ENCODE measurements around the gene SRGN.

The SRGN gene, protein sequence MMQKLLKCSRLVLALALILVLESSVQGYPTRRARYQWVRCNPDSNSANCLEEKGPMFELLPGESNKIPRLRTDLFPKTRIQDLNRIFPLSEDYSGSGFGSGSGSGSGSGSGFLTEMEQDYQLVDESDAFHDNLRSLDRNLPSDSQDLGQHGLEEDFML

DNA sequence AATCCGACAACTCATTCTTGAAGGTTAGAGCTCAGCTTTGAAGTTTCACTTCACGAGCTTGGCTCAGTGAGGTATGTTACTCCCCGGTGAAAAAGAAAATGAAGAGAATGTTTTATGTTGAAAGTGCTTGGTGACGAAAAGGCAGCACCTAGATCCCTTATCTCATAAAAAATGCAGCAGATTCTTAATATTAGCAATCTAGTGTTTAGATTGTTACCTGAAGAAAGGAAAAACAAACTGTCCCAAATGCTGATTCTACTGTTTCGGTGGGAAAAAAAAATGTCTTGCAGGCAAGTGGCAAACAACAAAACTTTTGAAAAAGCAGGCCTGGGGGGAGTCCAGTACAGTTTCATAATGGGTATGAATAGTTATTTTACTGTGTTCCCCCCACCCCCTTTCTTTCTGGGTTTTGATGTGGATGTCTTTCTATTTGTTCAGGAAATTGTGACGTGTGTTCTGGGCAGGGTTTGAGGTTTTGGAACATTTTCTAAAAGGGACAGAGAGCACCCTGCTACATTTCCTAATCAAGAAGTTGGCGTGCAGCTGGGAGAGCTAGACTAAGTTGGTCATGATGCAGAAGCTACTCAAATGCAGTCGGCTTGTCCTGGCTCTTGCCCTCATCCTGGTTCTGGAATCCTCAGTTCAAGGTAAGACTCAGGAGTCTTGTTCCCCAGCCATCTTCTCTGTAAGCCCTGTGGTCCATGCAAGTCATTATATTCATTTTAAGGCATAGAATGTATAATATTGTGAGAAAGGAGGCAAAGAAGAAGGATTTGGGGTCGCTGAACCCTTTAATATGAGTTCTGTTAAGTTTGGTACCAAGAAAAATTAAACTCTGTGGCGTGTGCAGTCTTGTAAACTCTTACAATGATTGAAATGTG is at the start of gene SRGN:
Gene SRGN (plus strand): TSS at position 514 of the 881 bp plus-strand sequence. CDS start 55 bp downstream, at position 569.
- TF ChIP-seq, protein P1, sequence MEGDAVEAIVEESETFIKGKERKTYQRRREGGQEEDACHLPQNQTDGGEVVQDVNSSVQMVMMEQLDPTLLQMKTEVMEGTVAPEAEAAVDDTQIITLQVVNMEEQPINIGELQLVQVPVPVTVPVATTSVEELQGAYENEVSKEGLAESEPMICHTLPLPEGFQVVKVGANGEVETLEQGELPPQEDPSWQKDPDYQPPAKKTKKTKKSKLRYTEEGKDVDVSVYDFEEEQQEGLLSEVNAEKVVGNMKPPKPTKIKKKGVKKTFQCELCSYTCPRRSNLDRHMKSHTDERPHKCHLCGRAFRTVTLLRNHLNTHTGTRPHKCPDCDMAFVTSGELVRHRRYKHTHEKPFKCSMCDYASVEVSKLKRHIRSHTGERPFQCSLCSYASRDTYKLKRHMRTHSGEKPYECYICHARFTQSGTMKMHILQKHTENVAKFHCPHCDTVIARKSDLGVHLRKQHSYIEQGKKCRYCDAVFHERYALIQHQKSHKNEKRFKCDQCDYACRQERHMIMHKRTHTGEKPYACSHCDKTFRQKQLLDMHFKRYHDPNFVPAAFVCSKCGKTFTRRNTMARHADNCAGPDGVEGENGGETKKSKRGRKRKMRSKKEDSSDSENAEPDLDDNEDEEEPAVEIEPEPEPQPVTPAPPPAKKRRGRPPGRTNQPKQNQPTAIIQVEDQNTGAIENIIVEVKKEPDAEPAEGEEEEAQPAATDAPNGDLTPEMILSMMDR (IDR thresholded peaks at IDR 0.05) = no peak

DNA sequence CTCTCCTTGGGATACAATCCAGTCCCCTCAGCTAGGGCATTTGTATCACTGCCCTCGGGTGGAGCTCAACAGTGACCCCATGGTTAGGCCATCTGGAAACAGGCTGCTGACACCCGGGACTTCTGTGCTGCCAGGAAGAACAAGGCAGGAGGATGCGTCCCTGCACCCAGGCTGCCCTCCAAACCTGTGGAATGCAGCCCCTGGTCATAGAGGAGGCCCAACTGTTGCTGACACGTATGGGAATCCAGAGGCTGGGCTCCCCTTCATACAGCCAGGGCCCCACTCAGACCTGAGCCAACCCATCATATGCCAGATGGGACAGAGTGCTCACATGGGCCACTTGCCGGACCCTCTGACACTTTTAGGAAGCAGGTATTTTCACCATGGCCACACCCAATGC is 45.5 kb upstream of the SRGN start:
- TF ChIP-seq, protein P1 (IDR thresholded peaks at IDR 0.05) = no peak

DNA sequence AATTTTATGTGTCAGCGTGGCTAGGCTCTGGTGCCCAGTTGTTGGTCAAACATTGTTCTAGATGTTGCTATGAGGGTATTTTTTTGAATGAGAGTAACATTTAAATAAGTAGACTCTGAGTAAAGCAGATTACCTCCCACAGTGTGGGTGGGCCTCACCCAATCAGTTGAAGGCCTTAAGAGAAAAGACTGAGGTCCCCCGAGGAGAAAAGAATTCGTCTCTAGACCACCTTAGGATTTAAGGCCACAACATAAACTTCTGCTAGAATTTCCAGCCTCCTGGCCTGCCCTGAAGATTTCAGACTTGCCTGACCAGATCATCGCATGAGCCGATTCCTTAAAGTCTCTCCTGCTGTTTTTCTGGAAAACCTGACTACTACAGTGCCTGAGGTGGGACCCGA is 45.1 kb upstream of the SRGN start:
- TF ChIP-seq, protein P1 (IDR thresholded peaks at IDR 0.05) = no peak

DNA sequence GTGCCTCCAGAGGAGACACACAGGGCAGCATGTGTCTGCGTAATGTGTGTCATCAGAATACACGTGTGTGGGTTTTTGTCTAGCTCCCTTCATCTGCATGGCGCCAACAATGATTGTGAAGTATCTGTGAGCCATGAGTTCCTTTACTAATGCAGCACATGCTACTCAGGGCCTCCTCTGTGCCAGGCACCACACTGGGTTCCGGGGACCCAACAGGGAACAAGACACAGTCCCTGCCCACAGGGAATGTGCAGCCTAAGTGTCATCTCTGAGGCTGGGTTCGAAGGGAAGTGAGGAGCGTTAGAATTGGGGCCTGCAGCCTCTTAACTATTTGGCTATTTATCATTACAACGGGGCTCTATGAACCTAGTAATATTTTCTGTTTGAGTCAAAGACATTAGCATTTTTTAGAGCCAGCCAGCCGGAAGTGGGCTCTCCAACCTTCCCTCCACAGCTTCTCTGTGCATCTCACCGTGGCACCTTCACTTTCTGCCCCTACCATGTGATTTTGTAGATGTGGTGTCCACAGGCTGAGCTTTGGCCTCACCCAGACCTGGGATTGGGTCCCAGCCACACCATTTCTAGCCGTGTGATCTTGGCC is 43.9 kb upstream of the SRGN start:
- TF ChIP-seq, protein P1 (IDR thresholded peaks at IDR 0.05) = no peak

DNA sequence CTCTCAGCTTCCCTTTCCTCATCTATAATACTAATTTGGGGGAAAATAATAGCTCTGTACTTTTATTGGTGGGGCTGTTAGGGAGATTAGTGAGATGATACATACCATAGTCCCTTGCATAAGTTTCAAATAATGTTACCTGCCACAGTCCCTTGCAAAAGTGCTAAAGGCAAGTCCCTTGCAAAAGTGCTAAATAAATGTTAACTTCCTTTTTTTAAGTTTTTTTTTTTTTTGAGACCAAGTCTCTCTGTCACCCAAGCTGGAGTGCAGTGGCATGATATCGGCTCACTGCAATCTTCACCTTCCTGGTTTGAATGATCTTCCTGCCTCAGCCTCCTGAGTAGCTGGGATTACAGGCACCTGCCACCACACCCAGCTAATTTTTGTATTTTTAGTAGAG is 43.4 kb upstream of the SRGN start:
- TF ChIP-seq, protein P1 (IDR thresholded peaks at IDR 0.05) = no peak

- TF ChIP-seq, protein P1 (IDR thresholded peaks at IDR 0.05) = no peak
These were observed 42.2 kb upstream of the SRGN start for GRCh38 chr10:69045441-69046300.

All from LNCAP (cell line).